Neural progenitor cell (in vitro differentiated cells): ENCODE measurements around the gene DLG2.

Experiments
- CTCF ChIP-seq: fragments of 200-600 bp; sonication (generic); IDR thresholded peaks from 2 replicates; pipeline ENCODE4 v1.5.1; 2017; ENCODE audit warnings: antibody characterized with exemption, mild to moderate bottlenecking
- EZH2phosphoT487 ChIP-seq: fragments of 200-600 bp; sonication (generic); IDR thresholded peaks from 2 replicates; pipeline ENCODE4 v1.6.1; 2017; ENCODE audit warnings: antibody characterized with exemption

- TF ChIP-seq CTCF (peak; percentile 64), EZH2phosphoT487 (no peak)
Observed at GRCh38 chr11:85182441-85183387, 444.4 kb downstream of the DLG2 start.
